Right cardiac atrium (tissue), 5 donors: ENCODE results near the gene HHEX. TPM values are rescaled to one million over a fixed set of nuclear protein-coding genes. Genes with fewer than 3 reads are reported as not detected.

ENCODE experiments used
- ATAC-seq, 2 donors: fragments of 200-7000 bp; cut with Tn5 transposase; one replicate each; pipeline versions ENCODE4 v1.8.0 to v1.9.1; 2020; ENCODE audit warnings: moderate library complexity in 2 of 2, mild to moderate bottlenecking in 1 of 2
- DNase-seq, 3 donors: peaks; one replicate each; pipeline ENCODE4 v3.0.0-alpha.2; 2020
- H3K27ac ChIP-seq: one replicate; pipeline ENCODE4 v1.5.1; 2013; ENCODE audit warnings: mild to moderate bottlenecking, low read length, control low read depth, moderate library complexity
- H3K27me3 ChIP-seq: one replicate; pipeline ENCODE4 v1.6.1; 2013; ENCODE audit not compliant: control insufficient read depth, insufficient read depth
- H3K4me1 ChIP-seq: one replicate; pipeline ENCODE4 v1.6.1; 2013; ENCODE audit warnings: low read length; ENCODE audit not compliant: control insufficient read depth, insufficient read depth
- H3K4me3 ChIP-seq: one replicate; pipeline ENCODE4 v1.5.1; 2013; ENCODE audit warnings: low read length, control low read depth
- H3K9me3 ChIP-seq: one replicate; pipeline ENCODE4 v1.6.1; 2013; ENCODE audit warnings: low read length; ENCODE audit not compliant: control insufficient read depth
- WGBS: extraction: QIAGEN DNeasy Blood & Tissue Kit; methylation state at CpG from one replicate; pipeline ENCODE4 v1.1.7; 2013; 5-methylcytosine and 5-hydroxymethylcytosine counted together
- intact Hi-C, 4 donors: fragments of 100-400 bp; cut with DNase I; formaldehyde crosslinking; loops; one replicate each; pipeline versions ENCODE4 v1.11.0 to v1.14.0; 2022 to 2023
- polyA plus RNA-seq: library from polyadenylated mRNA; stranded (reverse); fragments of 200-250 nt; gene quantifications from one replicate; pipeline ENCODE4 v1.2.3, GENCODE V29; 2013
- total RNA-seq, 4 donors: library from RNA; stranded (reverse); fragmentation: NEBNext Ultra II Directional; extraction: Animal tissue kit (Norgen Biotek cat#: 25700); gene quantifications; one replicate each; pipeline ENCODE4 v1.2.1, GENCODE V29; 2021
- donor health status: healthy with polysubstance abuse.
- donor health status: DM: no; HTN: yes; CAD: no.
- donor health status: DM: no; HTN: no; CAD: no.
- donor health status: DM: no; HTN: yes; CAD: no; lungs with severe emphysema.
- donor health status: DM: yes; HTN: yes; CAD: no.

HHEX gene
- total and polyA plus RNA-seq, 5 donors: 2.6 to 6.9 (median 4.7) TPM

DNA sequence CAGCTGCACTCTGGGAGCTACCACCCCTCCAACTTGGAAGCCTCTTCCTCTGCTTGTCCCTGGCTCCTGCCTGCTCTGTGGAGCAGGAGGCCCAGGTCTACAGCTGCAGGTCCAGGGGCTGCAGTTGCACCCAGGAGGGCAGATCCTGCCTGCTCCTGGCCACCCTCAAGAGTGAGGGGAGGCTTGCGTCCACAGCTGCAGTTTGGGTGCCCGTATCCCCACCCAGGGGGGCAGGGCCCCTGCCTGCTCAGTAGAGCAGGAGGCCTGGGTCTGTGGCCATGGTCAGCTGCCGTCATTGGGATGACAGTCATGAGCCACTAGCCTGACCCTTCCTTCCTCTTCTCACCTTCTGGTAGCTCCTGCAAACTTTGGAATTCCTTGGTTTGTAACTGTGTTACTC is 25.1 kb downstream of the HHEX start:
- Histone ChIP-seq H3K9me3 (no peaks in the 10 kb centered on the region), H3K4me3 (no peak overlapping the region), H3K27ac (no peak overlapping the region), H3K27me3 (no peaks in the 10 kb centered on the region), H3K4me1 (no peaks in the 10 kb centered on the region)
- DNase-seq: no peak
- 99% methylated on average over 3 of the region's 3 CpGs for WGBS
- ATAC-seq: no peak
- intact Hi-C loops: no loop called here

DNA sequence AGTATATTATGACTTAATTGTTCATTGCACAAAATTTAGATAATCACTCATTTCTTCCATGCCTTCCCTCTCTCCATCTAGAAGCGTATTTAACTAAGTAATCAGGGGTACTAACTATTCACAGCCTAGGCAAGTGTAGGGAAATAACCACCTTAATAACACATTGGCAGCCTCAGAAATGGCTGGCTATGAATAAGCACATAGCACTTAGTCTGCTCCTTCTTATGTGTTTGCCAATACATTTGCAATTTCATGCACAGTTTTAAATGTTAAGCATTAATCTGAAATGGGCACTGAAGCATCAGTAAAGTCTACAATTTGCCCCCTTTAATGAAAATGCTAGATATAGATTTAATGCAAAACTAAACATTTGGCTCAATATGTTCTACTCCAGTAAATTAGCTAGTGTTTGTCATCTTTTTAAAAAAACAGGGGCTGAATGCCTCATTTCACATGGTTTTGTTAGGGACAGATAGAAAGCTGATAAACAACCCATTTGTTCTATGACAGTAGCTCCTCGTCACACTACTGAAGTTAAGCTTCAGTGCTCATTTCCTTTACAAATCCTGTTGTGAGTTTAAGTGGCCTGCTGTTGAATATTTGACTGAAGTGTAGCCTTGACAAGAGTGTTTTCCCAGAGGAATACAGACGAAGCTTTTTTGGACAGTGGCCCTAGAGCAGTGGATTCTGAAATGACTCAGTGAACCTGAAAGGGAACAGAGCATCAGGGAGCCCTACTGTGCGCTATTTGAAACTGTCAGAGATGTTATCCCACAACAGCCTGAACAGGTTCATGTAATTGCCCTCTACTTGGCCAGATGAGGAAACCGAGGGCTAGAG is 30.5 kb downstream of the HHEX start:
- 65% methylated on average over 5 of the region's 5 CpGs for WGBS
- no peaks in the 10 kb centered on the region for H3K27me3 ChIP-seq
- H3K4me3 ChIP-seq: no peak overlapping the region
- ATAC-seq (no peak), DNase-seq (no peak)
- H3K9me3 ChIP-seq: no peaks in the 10 kb centered on the region
- H3K27ac ChIP-seq: no peak overlapping the region
- H3K4me1 ChIP-seq: no peaks in the 10 kb centered on the region
- intact Hi-C loops: no loop called here

DNA sequence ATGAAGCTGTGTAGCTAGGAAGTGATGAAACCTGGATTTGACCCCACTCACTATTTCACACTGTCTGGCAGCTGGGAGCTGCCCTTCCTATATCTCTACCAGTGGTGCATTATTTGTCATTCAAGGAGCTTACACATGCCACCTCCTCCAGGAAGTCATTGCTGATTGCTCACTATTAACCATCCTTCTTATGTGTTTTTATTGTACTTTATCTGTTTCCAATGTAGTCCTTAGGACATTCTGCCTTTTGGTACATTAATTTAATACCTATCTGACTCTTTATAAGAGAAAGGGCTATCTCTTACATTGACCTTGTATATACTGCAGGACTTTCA is 31.0 kb downstream of the HHEX start:
- no peak for ATAC-seq
- Histone ChIP-seq H3K27me3 (no peaks in the 10 kb centered on the region), H3K4me3 (no peak overlapping the region), H3K4me1 (no peaks in the 10 kb centered on the region), H3K9me3 (no peaks in the 10 kb centered on the region), H3K27ac (no peak overlapping the region)
- no peak for DNase-seq
- intact Hi-C loops: no loop called here

DNA sequence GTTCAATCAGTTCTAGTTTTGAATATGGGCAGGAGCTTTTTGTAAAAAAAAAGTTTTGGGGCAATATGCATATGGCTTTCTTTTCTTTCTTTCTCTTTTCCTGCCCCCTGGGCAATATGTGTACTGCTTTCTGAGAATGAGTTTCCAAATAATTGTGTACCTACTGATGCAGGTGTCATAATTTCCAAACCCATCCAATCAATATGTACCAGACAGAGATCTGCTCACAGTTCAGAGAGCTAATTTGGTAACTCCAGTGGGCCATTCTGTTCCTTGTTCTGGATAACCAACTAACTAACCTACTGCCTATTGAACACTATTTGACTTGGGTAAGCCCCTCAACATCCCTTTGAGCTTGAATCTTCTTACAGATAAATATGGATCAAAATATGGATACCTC is 32.6 kb downstream of the HHEX start:
- Histone ChIP-seq H3K27me3 (no peaks in the 10 kb centered on the region), H3K4me1 (no peaks in the 10 kb centered on the region), H3K9me3 (no peaks in the 10 kb centered on the region), H3K4me3 (no peak overlapping the region), H3K27ac (no peak overlapping the region)
- no peak for DNase-seq
- ATAC-seq: no peak
- intact Hi-C loops: no loop called here

DNA sequence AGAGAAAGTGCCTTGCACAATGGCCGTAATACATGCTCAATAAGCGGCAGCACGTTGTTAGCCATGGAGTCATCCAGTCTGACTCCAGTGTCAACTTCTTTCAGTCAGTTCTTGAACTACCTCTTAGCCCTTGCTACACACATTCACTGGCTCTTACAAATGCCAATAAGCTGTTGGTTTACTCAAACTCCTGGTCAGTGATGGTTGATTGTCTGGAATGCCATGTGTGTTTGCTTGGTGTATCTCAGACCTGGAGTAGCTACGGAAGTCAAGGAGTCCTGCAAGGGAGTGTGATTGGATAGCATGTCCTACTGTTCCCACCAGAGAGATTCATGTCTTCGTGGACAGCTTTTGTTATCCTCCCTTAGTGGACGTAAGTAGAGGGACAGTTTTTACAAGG is 37.4 kb downstream of the HHEX start:
- no peaks in the 10 kb centered on the region for H3K9me3 ChIP-seq
- ATAC-seq (no peak), DNase-seq (no peak)
- intact Hi-C loops: no loop called here
- H3K27me3 ChIP-seq: no peaks in the 10 kb centered on the region
- H3K27ac ChIP-seq: no peak overlapping the region
- H3K4me1 ChIP-seq: no peaks in the 10 kb centered on the region
- no peak overlapping the region for H3K4me3 ChIP-seq
- WGBS: 86% methylated on average over 6 of the region's 6 CpGs

DNA sequence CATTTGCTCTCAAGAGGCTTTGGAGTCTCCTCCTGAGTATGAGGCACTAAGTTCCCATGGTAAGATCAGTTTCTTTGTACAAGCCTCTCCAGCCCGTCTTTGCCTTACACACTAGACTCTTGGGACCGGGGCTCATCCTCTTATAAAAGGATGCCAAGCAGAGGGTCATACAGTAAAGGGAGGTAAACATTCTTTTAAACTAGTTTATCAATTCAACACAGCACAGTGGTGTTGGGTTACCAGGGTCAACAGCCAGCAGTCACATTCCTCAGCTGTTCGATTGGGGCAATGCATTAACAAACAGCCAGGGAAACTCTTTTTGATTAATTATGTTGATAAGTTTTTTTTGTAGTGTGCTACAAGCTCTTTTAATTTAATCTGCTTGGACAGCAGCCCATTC is 37.8 kb downstream of the HHEX start:
- WGBS: 45% methylated on average over 3 of the region's 3 CpGs
- Histone ChIP-seq H3K4me3 (no peak overlapping the region), H3K27me3 (no peaks in the 10 kb centered on the region), H3K27ac (no peak overlapping the region), H3K9me3 (no peaks in the 10 kb centered on the region), H3K4me1 (no peaks in the 10 kb centered on the region)
- no peak for DNase-seq
- intact Hi-C loops: no loop called here
- no peak for ATAC-seq

DNA sequence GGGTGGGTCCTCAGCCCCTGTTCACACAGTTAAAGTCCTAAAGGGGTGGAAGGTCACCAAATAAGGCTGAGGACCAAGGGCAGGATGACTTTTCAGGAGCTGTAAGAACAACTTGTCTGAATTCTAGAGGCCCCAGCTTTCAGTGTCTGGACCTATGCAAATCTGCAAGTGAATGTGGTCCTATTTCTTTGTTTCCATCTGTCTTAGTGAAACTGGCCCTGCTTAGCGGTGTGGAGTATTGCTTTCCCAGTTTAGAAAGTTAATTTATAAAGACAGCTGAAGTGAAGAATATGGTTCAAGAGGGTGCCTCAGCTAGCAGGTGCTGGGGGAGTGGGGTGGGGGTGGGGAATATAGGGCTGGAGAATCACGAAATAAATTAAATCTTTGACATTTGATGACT is 40.1 kb downstream of the HHEX start:
- ATAC-seq: no peak

DNA sequence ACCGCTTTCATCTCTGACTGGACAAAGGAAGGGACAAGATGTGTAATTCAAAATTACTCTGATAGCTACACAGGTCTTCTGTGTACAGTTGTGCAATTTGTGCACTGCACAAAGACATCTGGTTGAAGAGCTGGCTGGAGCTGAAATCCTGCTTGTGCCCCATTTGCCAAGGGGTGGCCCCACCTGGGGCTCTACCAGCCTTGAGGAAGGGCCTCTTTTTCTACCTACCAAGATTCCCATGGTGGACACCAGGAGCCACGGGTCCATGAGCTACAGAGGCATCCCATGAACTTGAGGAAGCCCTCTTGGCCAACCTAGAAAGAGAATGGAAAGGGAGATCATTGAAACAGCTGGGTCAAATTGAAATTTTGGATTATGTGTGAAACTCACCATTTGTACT is 43.2 kb downstream of the HHEX start:
- no peaks in the 10 kb centered on the region for H3K27me3 ChIP-seq
- intact Hi-C loops: no loop called here
- DNase-seq: no peak
- no peak overlapping the region for H3K27ac ChIP-seq
- ATAC-seq: no peak
- H3K4me3 ChIP-seq: no peak overlapping the region
- no peaks in the 10 kb centered on the region for H3K9me3 ChIP-seq
- H3K4me1 ChIP-seq: no peaks in the 10 kb centered on the region
- WGBS: 95% methylated on average over 2 of the region's 2 CpGs

More for the DNA sequence above, 40.1 kb downstream of the HHEX start:
- 73% methylated on average over 2 of the region's 2 CpGs for WGBS
- Histone ChIP-seq H3K27me3 (no peaks in the 10 kb centered on the region), H3K9me3 (no peaks in the 10 kb centered on the region), H3K4me3 (no peak overlapping the region), H3K4me1 (no peaks in the 10 kb centered on the region), H3K27ac (no peak overlapping the region)
- DNase-seq: no peak
- intact Hi-C loops: no loop called here

DNA sequence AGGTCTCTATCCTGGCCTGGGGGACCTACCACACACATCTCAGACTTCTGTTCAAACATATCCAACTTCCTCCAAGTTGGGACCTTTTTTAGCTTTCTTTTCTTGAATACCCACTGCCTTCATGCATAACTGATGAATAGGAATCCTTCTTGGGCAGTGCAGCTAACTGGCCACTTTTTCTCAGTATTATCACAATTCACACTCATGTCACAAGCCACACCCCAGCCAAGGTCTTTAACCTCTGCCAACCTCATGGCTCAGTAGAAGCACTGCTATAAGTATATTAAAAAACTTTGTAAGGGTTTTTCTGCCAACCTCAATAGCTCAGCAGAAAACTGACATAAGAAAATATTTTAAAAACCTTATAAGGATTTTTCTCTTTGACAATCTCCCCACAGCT is 44.5 kb downstream of the HHEX start:
- DNase-seq (no peak), ATAC-seq (no peak)
- Histone ChIP-seq H3K4me1 (no peaks in the 10 kb centered on the region), H3K4me3 (no peak overlapping the region), H3K9me3 (no peaks in the 10 kb centered on the region), H3K27me3 (no peaks in the 10 kb centered on the region), H3K27ac (no peak overlapping the region)
- intact Hi-C loops: no loop called here

DNA sequence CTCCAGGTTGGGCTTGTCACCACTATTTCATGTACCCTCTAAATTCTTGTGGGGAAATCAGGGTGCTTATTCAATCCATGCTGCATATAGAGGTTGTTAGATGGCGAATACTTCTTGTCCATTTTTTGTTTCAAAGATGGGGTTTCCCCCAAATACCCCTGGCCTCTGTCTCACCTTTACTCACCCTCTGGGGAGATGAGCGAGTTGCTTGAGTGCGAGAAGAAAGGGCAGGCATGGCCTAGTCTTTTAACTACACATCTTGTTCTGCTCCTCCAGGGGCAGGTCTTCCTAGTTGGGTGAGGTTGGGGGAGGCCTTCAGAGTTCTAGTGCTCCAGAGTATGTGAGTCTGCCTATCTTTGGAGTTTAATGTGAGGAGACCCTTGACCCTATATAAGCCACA is 46.2 kb downstream of the HHEX start:
- Histone ChIP-seq H3K4me3 (no peak overlapping the region), H3K9me3 (no peaks in the 10 kb centered on the region), H3K27me3 (no peaks in the 10 kb centered on the region), H3K27ac (no peak overlapping the region), H3K4me1 (no peaks in the 10 kb centered on the region)
- no peak for ATAC-seq
- intact Hi-C loops: no loop called here
- no peak for DNase-seq
- 91% methylated on average over 3 of the region's 3 CpGs for WGBS

DNA sequence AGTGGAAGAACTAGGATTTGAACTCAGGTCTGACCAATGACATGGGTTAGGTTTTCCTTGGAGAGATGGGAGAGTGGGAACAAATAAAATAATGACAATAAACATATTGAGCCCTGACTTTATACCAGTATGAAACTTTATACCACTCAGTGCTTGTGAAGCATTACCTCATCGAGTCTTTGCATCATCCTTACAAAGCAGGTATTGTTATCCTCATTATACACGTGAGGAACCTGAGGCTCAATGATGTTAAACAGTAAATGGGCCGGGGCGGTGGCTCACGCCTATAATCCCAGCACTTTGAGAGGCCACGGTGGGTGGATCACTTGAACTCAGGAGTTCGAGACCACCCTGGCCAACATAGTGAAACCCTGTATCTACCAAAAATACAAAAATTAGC is 47.7 kb downstream of the HHEX start:
- DNase-seq (no peak), ATAC-seq (no peak)
- H3K4me3 ChIP-seq: no peak overlapping the region
- intact Hi-C loops: no loop called here
- WGBS: 91% methylated on average over 7 of the region's 7 CpGs
- H3K27ac ChIP-seq: no peak overlapping the region
- H3K9me3 ChIP-seq: no peaks in the 10 kb centered on the region
- no peaks in the 10 kb centered on the region for H3K4me1 ChIP-seq
- no peaks in the 10 kb centered on the region for H3K27me3 ChIP-seq

DNA sequence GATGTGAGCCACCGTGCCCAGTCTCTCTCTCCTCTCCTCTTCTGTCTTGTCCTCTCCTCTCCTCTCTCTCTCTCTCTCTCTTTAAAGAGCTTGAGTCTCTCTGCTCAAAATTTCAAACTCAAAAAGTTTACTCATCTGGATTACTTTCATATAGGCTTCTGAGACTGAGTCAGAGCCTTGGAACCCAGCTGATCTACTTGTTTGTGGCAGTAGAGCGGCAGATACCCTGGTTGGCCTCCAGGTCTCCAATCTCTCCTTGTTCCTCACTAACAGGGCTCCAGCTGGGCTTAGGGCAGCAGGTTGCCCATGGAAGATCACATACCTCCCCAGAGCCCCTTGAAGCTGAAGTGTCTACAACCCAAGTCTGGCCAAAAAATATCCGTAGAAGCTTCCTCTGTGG is 51.0 kb downstream of the HHEX start:
- H3K27ac ChIP-seq: no peak overlapping the region
- no peaks in the 10 kb centered on the region for H3K9me3 ChIP-seq
- intact Hi-C loops: no loop called here
- WGBS: 82% methylated on average over 3 of the region's 3 CpGs
- no peaks in the 10 kb centered on the region for H3K4me1 ChIP-seq
- ATAC-seq: no peak
- H3K4me3 ChIP-seq: no peak overlapping the region
- DNase-seq: no peak
- H3K27me3 ChIP-seq: no peaks in the 10 kb centered on the region
